Measurements from ENCODE around the gene BRAT1.
"Not testable (repeated sequence)": the region's sequence is repeated elsewhere in the genome, so short reads cannot be mapped to it uniquely, and the experiment has no call there.

BRAT1 gene

GRCh38 chr7:2535872-2536627, 19.3 kb downstream of the BRAT1 start:
- DNase-seq = not testable (repeated sequence)

GRCh38 chr7:2534214-2534613, 21.1 kb downstream of the BRAT1 start:
- DNase-seq = not testable (repeated sequence)

DNA sequence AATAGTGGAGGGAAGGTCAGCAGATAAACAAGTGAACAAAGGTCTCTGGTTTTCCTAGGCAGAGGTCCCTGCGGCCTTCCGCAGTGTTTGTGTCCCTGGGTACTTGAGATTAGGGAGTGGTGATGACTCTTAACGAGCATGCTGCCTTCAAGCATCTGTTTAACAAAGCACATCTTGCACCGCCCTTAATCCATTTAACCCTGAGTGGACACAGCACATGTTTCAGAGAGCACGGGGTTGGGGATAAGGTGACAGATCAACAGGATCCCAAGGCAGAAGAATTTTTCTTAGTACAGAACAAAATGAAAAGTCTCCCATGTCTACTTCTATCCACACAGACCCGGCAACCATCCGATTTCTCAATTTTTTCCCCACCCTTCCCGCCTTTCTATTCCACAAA, 21.8 kb downstream of the BRAT1 start:
- not testable (repeated sequence) for DNase-seq

GRCh38 chr7:2532816-2533215, 22.5 kb downstream of the BRAT1 start:
- not testable (repeated sequence) for DNase-seq

DNA sequence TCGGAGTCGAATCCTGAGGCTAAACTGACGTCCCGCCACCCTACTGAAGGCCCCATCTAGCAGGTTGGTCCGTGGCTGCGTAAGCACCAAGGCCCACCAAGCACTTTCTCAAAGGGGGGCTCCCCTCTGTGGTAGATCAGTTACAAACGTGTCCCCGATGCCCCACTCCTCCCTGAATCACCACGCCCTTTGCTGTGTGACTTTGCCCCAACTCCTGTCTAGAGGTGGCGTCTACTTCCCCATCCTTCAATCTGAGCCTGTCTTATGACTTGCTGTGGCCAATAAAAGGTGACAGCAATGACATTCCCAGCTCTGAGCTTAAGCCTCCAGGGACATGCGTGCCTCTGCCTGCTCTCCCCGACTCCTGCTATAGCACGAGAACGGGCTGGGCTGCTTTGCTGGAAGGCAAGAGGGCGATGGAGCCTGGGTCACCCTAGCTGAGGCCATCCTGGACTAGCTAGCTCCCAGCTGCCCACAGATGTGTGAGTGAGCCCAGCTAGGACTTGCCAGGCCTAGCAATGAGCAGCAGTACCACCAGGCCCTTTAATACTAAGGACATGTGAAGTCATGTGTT, 23.0 kb downstream of the BRAT1 start:
- DNase-seq = not testable (repeated sequence)

DNA sequence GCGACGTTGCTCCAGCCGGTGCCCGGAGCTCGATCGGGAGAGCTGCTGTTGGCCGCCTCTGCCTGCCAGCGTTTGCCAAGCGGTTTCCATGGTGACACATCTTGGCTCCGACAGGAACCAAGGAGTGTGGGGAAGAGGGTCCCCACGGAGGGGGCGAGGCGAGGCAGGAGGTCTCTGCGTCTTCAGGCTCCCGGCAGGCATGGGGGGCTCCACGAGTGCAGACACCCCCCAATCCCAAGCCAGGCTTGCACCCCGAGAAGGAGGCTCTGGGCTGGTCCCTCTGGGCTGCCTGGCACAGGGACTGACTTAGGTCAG, 23.6 kb downstream of the BRAT1 start:
- not testable (repeated sequence) for DNase-seq

GRCh38 chr7:2530994-2531795, 24.1 kb downstream of the BRAT1 start:
- not testable (repeated sequence) for DNase-seq

GRCh38 chr7:2530071-2530987, 25.0 kb downstream of the BRAT1 start:
- peak; percentile 93 to 94 (median 93) for DNase-seq

DNA sequence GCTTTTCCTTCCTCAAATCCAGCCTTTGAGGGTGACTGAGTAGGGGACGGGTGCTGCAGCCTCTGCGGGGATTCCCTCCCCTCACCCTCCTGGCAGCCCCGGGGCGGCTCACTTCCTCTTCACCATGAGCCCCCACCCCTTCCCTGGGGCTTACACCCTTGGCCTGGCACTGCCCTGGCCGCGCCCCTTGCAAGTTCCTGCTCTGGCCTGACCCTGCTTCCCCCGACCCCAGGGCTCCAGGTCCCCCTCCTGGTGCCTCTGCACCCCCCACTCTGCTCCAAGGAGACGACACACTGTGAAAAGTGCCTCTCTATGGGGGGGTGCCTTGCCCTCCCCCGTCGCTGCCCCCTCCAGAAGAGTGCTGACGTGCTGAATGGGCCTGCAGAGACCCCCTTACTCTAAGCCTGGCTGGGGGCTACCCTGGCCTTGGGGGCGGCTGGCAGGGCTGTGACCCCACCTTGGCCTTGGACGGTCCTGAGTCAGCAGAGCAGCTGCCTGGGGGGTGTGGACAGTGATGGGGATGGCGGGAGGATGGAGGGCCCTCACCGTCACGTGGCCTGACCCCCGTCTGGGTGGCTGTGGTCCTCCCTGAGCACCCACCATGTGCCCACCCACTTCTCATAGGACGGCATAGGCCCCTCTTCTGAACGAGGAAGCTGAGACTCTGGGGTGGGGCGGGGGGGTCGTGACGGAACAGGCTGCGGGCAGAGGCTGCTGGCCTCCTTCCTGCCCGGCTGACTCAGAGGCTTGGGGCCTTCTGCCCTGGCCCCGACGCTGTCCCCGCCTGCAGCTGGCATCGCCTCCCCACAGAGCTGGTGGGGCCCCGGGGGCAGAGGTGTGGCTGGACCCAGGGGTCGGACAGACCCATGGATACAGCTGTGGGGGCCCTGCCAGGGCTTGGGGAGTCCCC, 25.9 kb downstream of the BRAT1 start:
- DNase-seq = peak; percentile 94 to 97 (median 97)

- DNase-seq = no peak
Observed at GRCh38 chr7:2528481-2529095, 26.7 kb downstream of the BRAT1 start.

GRCh38 chr7:2527505-2528467, 27.5 kb downstream of the BRAT1 start:
- DNase-seq = peak; percentile 85 to 92 (median 87)

DNA sequence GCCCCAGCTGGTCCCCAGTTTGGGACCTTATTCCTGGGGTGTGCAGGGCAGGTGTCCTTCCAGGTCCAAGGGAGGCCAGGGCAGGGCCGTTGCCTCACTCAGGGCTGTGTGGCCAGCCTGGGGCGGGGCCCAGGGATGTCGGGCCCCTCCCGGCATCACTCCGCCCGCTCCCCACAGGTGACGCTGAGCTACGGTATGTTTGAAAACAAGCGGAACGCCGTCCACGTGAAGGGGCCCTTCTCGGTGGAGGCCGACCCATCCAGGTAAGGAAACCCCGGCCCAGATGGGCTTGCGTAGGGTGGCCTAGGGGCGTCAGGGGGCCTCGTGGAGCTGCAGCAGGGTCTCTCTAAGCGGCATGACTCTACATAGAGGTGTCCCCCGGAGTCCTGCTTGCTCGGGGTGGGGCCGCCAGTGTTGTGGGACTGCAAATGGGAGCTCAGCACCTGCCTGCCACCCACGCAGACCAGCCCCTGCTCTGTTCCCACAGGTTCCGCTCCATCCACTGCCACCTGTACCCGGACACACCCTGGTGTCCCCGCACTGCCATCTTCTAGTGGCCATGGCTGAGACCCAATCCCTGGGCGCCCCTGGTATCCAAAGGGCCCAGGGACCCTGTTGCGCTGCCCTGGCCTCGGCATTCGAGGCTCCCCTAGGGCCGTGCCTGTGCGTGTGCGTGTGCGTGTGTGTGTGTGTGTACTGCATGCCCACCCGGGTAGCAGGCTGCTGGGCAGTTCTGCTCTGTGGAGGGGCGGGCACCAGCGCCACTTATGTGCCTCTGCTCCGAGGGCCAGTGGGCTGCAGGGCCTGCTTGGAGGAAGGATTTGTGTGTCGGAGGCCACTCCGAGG, 28.4 kb downstream of the BRAT1 start:
- DNase-seq = no peak

DNA sequence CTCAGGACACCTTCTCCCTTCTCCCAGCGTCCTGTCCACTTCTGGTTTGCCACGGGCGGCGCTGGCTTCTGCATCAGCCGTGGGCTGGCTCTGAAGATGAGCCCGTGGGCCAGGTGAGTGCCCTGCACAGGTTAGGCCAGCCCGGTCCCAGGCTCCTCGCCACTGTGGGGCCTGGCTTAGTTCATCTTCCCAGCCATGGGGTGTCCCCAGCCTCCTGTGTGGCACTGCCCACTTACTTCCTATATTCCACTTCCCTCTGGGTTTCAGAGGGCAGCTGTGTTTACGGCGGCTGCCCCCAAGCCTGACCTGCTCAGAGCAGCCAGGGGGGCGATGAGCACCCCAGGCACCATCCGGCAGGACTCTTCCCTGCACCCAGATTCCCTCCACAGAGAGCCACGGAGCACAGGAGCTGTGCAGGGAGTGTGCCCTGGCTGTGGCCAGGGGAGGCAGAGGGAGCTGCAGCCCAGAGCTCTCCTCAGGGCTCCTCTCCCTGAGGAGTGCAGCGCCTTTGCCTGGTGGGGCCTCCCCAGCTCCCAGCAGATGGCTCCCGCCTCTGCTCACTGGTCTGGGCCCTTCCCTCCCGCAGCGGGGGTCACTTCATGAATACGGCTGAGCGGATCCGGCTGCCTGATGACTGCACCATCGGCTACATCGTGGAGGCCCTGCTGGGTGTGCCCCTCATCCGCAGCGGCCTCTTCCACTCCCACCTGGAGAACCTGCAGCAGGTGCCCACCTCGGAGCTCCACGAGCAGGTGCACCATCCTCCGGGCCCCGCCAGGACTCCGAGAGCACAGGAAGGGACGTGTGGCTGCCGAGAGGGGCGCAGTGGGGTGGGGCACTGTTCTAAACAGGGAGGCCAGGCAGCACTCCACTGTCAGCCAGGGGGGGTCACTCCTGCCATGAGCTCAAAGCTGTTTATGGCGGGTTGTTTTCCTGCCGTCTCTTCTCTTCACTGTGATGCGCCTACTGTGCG, 29.4 kb downstream of the BRAT1 start:
- DNase-seq = peak; percentile 69 to 80 (median 74)

DNA sequence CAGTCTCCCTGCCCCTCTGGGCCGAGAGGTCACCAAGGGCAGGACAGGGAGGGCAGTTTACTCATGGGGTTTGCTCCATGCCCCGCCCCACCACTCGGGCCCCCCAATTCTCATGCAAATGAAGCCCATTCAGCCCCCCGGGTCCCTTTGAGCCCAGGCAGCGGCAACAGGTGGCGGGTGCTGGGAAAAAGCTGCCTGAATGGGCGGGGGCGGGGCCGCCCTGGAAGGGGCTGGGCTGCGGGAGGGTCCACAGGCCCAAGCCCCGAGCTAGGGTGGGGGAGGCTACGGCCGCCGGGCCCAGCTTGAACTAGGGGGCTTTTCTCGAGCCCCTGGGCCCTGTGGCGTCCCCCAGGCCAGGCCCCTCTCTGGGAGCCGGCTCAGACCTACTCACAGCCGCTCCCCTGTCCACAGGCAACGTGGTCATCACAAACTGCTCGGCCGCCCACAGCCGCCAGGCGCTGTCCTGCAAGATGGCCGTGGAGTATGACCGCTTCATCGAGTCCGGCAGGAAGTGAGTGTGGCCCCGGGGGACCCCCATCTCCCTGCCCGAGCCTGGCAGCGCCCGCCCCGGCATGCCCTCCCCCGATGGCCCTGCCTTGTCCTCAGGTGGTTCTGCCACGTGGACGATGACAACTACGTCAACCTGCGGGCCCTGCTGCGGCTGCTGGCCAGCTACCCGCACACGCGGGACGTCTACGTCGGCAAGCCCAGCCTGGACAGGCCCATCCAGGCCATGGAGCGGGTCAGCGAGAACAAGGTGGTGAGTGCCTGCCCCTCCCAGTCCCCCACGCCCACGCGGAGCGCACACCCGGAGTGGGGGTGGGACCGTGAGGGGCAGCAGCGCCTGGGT, 30.3 kb downstream of the BRAT1 start:
- DNase-seq = no peak

DNA sequence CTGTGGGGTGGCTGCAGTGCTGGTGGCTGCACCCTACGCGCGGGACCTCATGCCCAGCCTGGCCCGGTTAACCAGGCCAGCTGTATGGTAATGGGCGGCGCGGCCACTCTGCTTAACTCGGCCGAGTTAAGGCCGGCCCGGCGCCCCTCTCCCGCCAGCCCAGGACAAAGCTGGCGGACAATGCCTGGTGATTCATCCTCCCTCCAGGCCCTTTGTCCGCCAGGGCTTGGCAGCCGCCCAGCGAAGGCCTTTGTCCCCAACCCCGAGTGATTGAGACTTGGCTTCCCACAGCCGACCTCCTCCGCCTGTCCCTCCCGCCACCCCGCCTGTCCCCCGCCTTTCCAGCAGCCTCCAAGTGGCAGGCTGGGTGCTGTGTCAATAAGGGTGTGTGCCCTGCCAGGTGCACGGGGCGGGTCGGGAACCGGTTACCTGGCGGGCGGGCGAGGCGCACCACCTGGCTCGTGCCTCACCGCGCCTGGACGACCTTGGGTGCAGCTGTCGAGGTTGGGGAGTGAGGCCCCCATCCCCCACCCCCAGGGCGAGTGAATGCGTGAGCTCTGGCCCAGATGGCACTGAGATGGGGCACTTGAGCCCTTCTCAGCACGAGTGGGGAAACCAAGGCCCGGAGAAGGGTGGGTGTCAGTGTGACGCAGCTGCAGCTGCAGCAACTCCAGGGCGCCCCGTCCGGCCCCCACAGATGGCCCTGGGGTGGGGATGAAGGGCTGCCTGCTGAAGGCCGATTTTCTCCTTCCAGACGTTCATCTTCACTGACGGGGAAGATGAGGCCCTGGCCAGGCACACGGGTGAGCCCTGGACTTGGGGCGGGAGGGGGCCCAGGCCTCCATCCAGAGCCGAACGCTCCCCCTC, 31.1 kb downstream of the BRAT1 start:
- DNase-seq = peak; percentile 76 to 87 (median 77)
